Activated CD8-positive, alpha-beta memory T cell treated with anti-CD3 and anti-CD28 coated beads for 48 hours (primary cell): Measurements from ENCODE around the gene SMARCD3.

ENCODE experiments used
- DNase-seq, 3 experiments: peaks; one replicate each; pipeline ENCODE4 v3.0.0-alpha.2; 2020; ENCODE audit warnings: low read depth in 2 of 3, low spot score in 2 of 3

The SMARCD3 gene

GRCh38 chr7:151273651-151274390, 25.3 kb upstream of the SMARCD3 start:
- no peak for DNase-seq

GRCh38 chr7:151272877-151273276, 24.4 kb upstream of the SMARCD3 start:
- DNase-seq = no peak

- DNase-seq = no peak
These were observed 23.9 kb upstream of the SMARCD3 start for GRCh38 chr7:151272405-151272804.

GRCh38 chr7:151271699-151272355, 23.3 kb upstream of the SMARCD3 start:
- DNase-seq = no peak

- no peak for DNase-seq
These were observed 21.0 kb upstream of the SMARCD3 start for GRCh38 chr7:151269511-151269910.

GRCh38 chr7:151265351-151265931, 16.9 kb upstream of the SMARCD3 start:
- DNase-seq = no peak

GRCh38 chr7:151264615-151265014, 16.1 kb upstream of the SMARCD3 start:
- DNase-seq = no peak

- no peak for DNase-seq
These were observed 13.0 kb upstream of the SMARCD3 start for GRCh38 chr7:151261529-151261928.

GRCh38 chr7:151260883-151261282, 12.4 kb upstream of the SMARCD3 start:
- no peak for DNase-seq

- no peak for DNase-seq
These were observed 12.0 kb upstream of the SMARCD3 start for GRCh38 chr7:151260471-151260870.

GRCh38 chr7:151257990-151258389, 9.5 kb upstream of the SMARCD3 start:
- no peak for DNase-seq

GRCh38 chr7:151256410-151257045, 8.0 kb upstream of the SMARCD3 start:
- DNase-seq = no peak

- DNase-seq = no peak
These were observed 6.9 kb upstream of the SMARCD3 start for GRCh38 chr7:151255390-151255789.

GRCh38 chr7:151254851-151255250, 6.4 kb upstream of the SMARCD3 start:
- DNase-seq = no peak

GRCh38 chr7:151254316-151254715, 5.8 kb upstream of the SMARCD3 start:
- DNase-seq = no peak

- no peak for DNase-seq
These were observed 4.6 kb upstream of the SMARCD3 start for GRCh38 chr7:151252961-151253711.

- DNase-seq = no peak
These were observed 4.0 kb upstream of the SMARCD3 start for GRCh38 chr7:151252561-151252835.

GRCh38 chr7:151251689-151252560, 3.4 kb upstream of the SMARCD3 start:
- DNase-seq = no peak

- no peak for DNase-seq
These were observed 2.8 kb upstream of the SMARCD3 start for GRCh38 chr7:151251328-151251688.
